Measurements from ENCODE around the gene MYOM1. TPM values are rescaled to one million over a fixed set of nuclear protein-coding genes. Genes with fewer than 3 reads are reported as not detected.
"Not testable (repeated sequence)": the region's sequence is repeated elsewhere in the genome, so short reads cannot be mapped to it uniquely, and the experiment has no call there.

The MYOM1 gene
- total RNA-seq, 1 experiment from 2014 or later, result 0.07 TPM

DNA sequence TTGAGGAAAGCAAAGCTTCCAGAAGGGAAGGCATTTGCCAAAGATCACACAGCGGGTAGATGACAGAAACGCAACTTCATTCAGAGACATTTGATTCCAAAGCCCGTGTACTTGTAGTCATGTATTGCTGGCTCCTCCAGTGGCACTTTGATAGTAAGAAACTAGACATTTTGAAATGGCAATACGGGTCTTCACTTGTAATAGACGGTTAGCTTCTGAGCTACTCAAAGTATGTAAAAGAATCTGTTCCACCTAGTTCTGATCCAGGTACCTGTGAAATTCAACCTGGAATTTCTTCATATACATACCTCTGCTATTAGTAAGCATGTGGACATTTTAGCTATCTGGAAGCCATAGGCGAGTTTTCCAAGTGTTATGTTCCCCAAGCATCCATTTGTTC, 1.7 kb upstream of the MYOM1 start:
- ChIA-PET POLR2A (ENCODE audit: unreplicated experiment) (no interaction called here), CTCF (no interaction called here)
- Histone ChIP-seq H3F3A (ENCODE audit: low read length, unreplicated experiment) (no peaks in the 10 kb centered on the region), H3K27me3 (ENCODE audit: low read length) (no peaks in the 10 kb centered on the region), H3K9me3 (ENCODE audit: low read length) (no peaks in the 10 kb centered on the region), H4K20me1 (ENCODE audit: low read length) (no peaks in the 10 kb centered on the region), H3K4me2 (ENCODE audit: low read length) (no peak overlapping the region), H3K79me2 (ENCODE audit: low read length) (no peaks in the 10 kb centered on the region), H3K9ac (ENCODE audit: low read length) (no peak overlapping the region), H3K36me3 (ENCODE audit: low read depth, low read length) (no peaks in the 10 kb centered on the region), H3K4me1 (ENCODE audit: insufficient read depth, low read length) (peaks cover 8% of the 10 kb centered on the region; the same call in 1 of the 2 replicates), H2AFZ (ENCODE audit: low read length) (no peak overlapping the region), H3K9me2 (replicated peaks; ENCODE audit: low read length) (0 out of 2 replicates have a peak, but pooled peaks cover 5% of the 10 kb centered on the region), H3K4me3 (ENCODE audit: low read length) (no peak overlapping the region), H3K27ac (ENCODE audit: low read length) (no peak overlapping the region)
- DNase-seq (no peak), ATAC-seq (no peak)
- no TSS peak for BruUV-seq (replicated peaks)
- no peak for TF ChIP-seq EZH2phosphoT487 (IDR thresholded peaks at IDR 0.05; ENCODE audit: borderline replicate concordance, low read length)
- TF ChIP-seq EZH2 (IDR thresholded peaks at IDR 0.05; ENCODE audit: low read length, unreplicated experiment), result no peak
- TF ChIP-seq, protein P1, sequence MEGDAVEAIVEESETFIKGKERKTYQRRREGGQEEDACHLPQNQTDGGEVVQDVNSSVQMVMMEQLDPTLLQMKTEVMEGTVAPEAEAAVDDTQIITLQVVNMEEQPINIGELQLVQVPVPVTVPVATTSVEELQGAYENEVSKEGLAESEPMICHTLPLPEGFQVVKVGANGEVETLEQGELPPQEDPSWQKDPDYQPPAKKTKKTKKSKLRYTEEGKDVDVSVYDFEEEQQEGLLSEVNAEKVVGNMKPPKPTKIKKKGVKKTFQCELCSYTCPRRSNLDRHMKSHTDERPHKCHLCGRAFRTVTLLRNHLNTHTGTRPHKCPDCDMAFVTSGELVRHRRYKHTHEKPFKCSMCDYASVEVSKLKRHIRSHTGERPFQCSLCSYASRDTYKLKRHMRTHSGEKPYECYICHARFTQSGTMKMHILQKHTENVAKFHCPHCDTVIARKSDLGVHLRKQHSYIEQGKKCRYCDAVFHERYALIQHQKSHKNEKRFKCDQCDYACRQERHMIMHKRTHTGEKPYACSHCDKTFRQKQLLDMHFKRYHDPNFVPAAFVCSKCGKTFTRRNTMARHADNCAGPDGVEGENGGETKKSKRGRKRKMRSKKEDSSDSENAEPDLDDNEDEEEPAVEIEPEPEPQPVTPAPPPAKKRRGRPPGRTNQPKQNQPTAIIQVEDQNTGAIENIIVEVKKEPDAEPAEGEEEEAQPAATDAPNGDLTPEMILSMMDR (conservative IDR thresholded peaks at IDR 0.05; ENCODE audit: low read depth, low read length), result no peak
- intact Hi-C loops (cut with micrococcal nuclease), result no loop called here

DNA sequence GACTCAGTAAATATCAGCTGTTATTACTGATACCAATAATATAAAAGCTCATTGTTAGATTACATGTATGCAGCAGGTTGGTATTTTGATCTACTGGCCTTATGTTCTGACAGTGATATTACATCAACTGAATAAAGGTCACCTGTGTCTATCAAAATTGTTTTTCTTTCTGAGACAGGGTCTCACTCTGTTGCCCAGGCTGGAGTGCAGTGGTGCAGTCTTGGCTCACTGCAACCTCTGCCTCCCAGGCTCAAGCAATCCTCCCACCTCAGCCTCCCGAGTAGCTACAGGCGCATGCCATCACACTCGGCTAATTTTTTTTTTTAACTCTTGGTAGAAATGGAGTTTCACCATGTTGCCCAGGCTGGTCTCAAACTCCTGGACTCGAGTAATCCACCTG, 1.1 kb upstream of the MYOM1 start:
- H3K27me3 ChIP-seq (ENCODE audit: low read length); POLR2A ChIA-PET (ENCODE audit: unreplicated experiment); H3F3A ChIP-seq (ENCODE audit: low read length, unreplicated experiment); H4K20me1 ChIP-seq (ENCODE audit: low read length); BruUV-seq (replicated peaks); DNase-seq; H3K9me2 ChIP-seq (replicated peaks; ENCODE audit: low read length); H3K9ac ChIP-seq (ENCODE audit: low read length); H3K9me3 ChIP-seq (ENCODE audit: low read length); H3K4me3 ChIP-seq (ENCODE audit: low read length); H3K4me1 ChIP-seq (ENCODE audit: insufficient read depth, low read length); CTCF ChIA-PET; H3K4me2 ChIP-seq (ENCODE audit: low read length); H2AFZ ChIP-seq (ENCODE audit: low read length); H3K79me2 ChIP-seq (ENCODE audit: low read length); intact Hi-C loops (cut with micrococcal nuclease); H3K27ac ChIP-seq (ENCODE audit: low read length); H3K36me3 ChIP-seq (ENCODE audit: low read depth, low read length); ATAC-seq: not testable (repeated sequence)

DNA sequence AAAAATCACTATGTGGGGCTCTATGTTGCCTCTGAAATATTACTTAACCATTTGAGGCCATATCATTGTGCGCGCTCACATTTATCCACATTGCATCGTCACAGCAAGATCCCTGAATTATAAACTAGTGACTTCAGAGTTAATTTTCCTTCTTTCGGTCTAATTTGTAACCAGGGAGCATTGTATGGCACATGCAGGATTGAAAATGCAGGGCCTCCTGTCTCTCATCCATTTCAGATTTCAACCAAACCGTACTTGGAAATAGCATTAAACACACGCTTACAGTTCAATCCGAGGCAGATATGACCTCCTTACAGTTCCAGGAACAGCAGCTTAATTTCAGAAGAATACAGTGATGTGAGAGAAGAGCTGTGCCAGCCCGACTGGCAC, 532 bp downstream of the MYOM1 start:
- no peaks in the 10 kb centered on the region for H3K79me2 ChIP-seq (ENCODE audit: low read length)
- H3K27ac ChIP-seq (ENCODE audit: low read length), result no peak overlapping the region
- 0 out of 2 replicates have a peak, but pooled peaks cover 5% of the 10 kb centered on the region for H3K9me2 ChIP-seq (replicated peaks; ENCODE audit: low read length)
- BruUV-seq (replicated peaks), result no TSS peak
- H4K20me1 ChIP-seq (ENCODE audit: low read length), result no peaks in the 10 kb centered on the region
- H3K36me3 ChIP-seq (ENCODE audit: low read depth, low read length), result no peaks in the 10 kb centered on the region
- H2AFZ ChIP-seq (ENCODE audit: low read length), result no peak overlapping the region
- no peaks in the 10 kb centered on the region for H3K9me3 ChIP-seq (ENCODE audit: low read length)
- peaks cover 8% of the 10 kb centered on the region; the same call in 1 of the 2 replicates for H3K4me1 ChIP-seq (ENCODE audit: insufficient read depth, low read length)
- intact Hi-C loops (cut with micrococcal nuclease), result loop anchor here (5.0 kb wide), 1 partner anchor 42 kb away; no protein-coding TSS in a partner anchor
- no peak overlapping the region for H3K4me2 ChIP-seq (ENCODE audit: low read length)
- no peak for TF ChIP-seq EZH2phosphoT487 (IDR thresholded peaks at IDR 0.05; ENCODE audit: borderline replicate concordance, low read length)
- TF ChIP-seq, protein P1 (conservative IDR thresholded peaks at IDR 0.05; ENCODE audit: low read depth, low read length), result no peak
- no peak for TF ChIP-seq EZH2 (IDR thresholded peaks at IDR 0.05; ENCODE audit: low read length, unreplicated experiment)
- CTCF ChIA-PET, result no interaction called here
- POLR2A ChIA-PET (ENCODE audit: unreplicated experiment), result no interaction called here
- H3K9ac ChIP-seq (ENCODE audit: low read length), result no peak overlapping the region
- no peaks in the 10 kb centered on the region for H3F3A ChIP-seq (ENCODE audit: low read length, unreplicated experiment)
- ATAC-seq, result no peak
- no peak overlapping the region for H3K4me3 ChIP-seq (ENCODE audit: low read length)
- H3K27me3 ChIP-seq (ENCODE audit: low read length), result no peaks in the 10 kb centered on the region
- no peak for DNase-seq
